Pancreas (tissue), 10 donors: Measurements from ENCODE around the gene CIC. TPM values are rescaled to one million over a fixed set of nuclear protein-coding genes. Genes with fewer than 3 reads are reported as not detected.

Experiments used
- ATAC-seq, 4 donors: fragments of 200-7000 bp; cut with Tn5 transposase; one replicate each; pipeline versions ENCODE4 v1.8.0 to v1.9.1; 2020; ENCODE audit warnings: mild to moderate bottlenecking in 4 of 4, moderate library complexity in 4 of 4
- DNase-seq, 6 donors: peaks; one replicate each; pipeline ENCODE4 v3.0.0-alpha.2; 2020
- FAIRE-seq: peaks from 2 replicates; lab custom pipeline; 2012; peaks lifted over from hg19 to GRCh38; lab: Jason Lieb, UNC
- H3K27ac ChIP-seq, 4 donors: fragments of 200-600 bp; sonication (generic); 1 replicate in 3 of 4; 2 replicates in 1 of 4; pipeline versions ENCODE4 v1.5.0 to v1.8.0; 2020
- H3K27me3 ChIP-seq, 4 donors: fragments of 200-600 bp; one replicate each; pipeline ENCODE4 v1.8.0; 2021
- H3K36me3 ChIP-seq, 3 donors: fragments of 200-600 bp; sonication (generic) in 1 of 3; one replicate each; pipeline versions ENCODE4 v1.5.0 to v1.8.0; 2020 to 2021
- H3K4me1 ChIP-seq, 3 donors: fragments of 200-600 bp; one replicate each; pipeline ENCODE4 v1.8.0; 2021
- H3K4me3 ChIP-seq, 4 donors: fragments of 200-600 bp; sonication (generic) in 2 of 4; one replicate each; pipeline versions ENCODE4 v1.5.0 to v1.8.0; 2020 to 2021
- H3K9me3 ChIP-seq, 4 donors: fragments of 200-600 bp; one replicate each; pipeline ENCODE4 v1.8.0; 2021
- WGBS, 2 donors: extraction: QIAGEN DNeasy Blood & Tissue Kit; methylation state at CpG; one replicate each; pipeline ENCODE4 v1.1.7; 2013; 5-methylcytosine and 5-hydroxymethylcytosine counted together
- intact Hi-C, 3 donors: fragments of 100-400 bp; cut with DNase I; formaldehyde crosslinking; loops; one replicate each; pipeline versions ENCODE4 v1.11.1 to v1.14.2; 2022
- polyA plus RNA-seq, 2 donors: library from polyadenylated mRNA; stranded (reverse); fragments of 200-250 nt; gene quantifications; one replicate each; pipeline ENCODE4 v1.2.3, GENCODE V29; 2013
- total RNA-seq, 6 donors: library from RNA; stranded (reverse); fragmentation: NEBNext Ultra II Directional in 4 of 6; extraction: Animal tissue kit (Norgen Biotek cat#: 25700) in 4 of 6; gene quantifications; one replicate each; pipeline versions ENCODE4 v1.2.1 to v1.2.4, GENCODE V29; 2021 to 2023
- TF ChIP-seq, protein P1 (sequence below), 4 donors: fragments of 200-600 bp; sonication (generic) in 3 of 4; IDR thresholded peaks; one replicate each; pipeline versions ENCODE4 v1.5.0 to v1.8.0; 2021; ENCODE audit warnings: antibody characterized with exemption in 4 of 4
- donor health status: healthy with polysubstance abuse.
- donor health status: DM: no; HTN: no; CAD: no; lungs with moderate emphysema.
- donor health status: DM: no; HTN: no; CAD: no.
- donor health status: control.
- donor health status: control.
- donor health status: Bipolar disorder and iron deficiency.
- donor health status: DM: yes; HTN: yes; CAD: no.
- donor health status: DM: no; HTN: no; CAD: no.
- donor health status: DM: no; HTN: no; CAD: no.
- donor health status: DM: yes; HTN: yes; CAD: no.

CIC gene
- total and polyA plus RNA-seq, 8 donors, result 27.7 to 65.0 (median 33.4) TPM

DNA sequence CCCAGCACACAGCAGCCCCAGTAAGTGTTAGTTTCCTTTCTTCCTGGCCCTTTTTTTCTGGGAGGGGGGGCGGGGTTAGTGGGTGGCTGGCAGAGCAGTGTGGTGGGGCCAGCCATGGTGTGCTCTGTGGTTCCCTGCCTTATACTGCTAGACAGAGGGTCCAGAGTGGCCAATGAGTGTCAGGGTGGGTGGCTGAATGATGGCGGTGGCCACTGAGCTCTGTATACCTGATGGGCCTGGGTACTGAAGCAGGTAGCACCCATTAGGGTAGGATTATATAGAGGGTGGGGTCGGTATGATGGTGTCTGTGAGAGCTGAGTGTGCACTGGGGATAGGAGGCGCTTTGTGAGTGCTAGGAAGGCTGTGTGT, 13.8 kb downstream of the CIC start:
- H3K4me3 ChIP-seq, result peak overlapping the region in 2 of 4 donors; percentile 44 to 54
- no peak for ATAC-seq

DNA sequence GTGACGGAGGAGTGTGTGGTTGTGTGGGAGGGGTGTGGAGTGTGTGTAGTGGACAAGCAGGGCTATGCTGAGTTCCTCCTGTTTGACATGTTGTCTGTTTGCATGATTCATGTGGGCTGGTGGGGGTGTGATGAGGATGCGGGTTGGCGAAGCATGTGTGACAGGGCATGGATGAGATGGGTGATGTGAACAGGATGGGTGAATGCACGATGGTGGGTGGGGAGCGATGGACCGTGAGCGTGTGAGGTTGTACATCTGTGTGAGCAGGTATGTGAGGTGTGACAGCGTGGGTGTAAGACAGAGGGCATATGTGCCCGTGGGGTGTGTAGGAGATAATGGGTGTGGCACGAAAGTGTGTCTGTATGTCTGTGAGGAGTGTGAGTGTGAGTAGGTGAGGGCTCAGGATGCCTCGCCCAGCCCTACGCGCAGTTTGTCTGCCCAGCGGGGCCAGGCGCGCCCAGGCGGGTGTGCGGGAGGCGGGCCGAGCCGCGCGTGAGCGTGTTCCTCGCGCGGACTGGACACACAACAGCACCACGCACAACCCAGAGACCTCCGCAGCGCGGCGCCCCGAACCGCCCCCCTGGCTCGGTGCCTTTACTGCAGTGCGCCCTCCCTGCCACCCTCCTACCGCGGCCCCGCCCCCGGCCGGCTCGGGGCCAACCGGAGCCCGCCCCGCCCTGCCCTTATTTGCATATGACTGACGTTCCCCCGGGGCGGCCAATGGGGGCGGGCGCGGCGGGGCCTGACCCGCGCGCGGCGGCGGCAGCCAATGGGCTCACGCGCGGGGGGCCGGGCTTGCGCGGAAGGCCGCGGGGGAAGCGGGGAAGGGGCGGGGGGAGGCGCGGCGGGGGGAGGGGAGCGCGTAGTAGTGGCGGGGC, 14.4 kb downstream of the CIC start:
- H3K27me3 ChIP-seq, result no peaks in the 10 kb centered on the region
- intact Hi-C loops, result no loop called here
- FAIRE-seq (no peak), DNase-seq (peak; percentile 95 to 98 (median 97)), ATAC-seq (peak; percentile 74 to 80 (median 77))
- peak overlapping the region; percentile 28 to 54 (median 42) for H3K4me3 ChIP-seq
- TF ChIP-seq, protein P1, sequence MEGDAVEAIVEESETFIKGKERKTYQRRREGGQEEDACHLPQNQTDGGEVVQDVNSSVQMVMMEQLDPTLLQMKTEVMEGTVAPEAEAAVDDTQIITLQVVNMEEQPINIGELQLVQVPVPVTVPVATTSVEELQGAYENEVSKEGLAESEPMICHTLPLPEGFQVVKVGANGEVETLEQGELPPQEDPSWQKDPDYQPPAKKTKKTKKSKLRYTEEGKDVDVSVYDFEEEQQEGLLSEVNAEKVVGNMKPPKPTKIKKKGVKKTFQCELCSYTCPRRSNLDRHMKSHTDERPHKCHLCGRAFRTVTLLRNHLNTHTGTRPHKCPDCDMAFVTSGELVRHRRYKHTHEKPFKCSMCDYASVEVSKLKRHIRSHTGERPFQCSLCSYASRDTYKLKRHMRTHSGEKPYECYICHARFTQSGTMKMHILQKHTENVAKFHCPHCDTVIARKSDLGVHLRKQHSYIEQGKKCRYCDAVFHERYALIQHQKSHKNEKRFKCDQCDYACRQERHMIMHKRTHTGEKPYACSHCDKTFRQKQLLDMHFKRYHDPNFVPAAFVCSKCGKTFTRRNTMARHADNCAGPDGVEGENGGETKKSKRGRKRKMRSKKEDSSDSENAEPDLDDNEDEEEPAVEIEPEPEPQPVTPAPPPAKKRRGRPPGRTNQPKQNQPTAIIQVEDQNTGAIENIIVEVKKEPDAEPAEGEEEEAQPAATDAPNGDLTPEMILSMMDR (IDR thresholded peaks at IDR 0.05), result no peak
- peaks cover 20 to 44% (median 20%) of the 10 kb centered on the region in 3 donors for H3K4me1 ChIP-seq
- peak overlapping the region; percentile 67 to 90 (median 76) for H3K27ac ChIP-seq
- 1% methylated on average over 37 to 66 of the region's 74 CpGs for WGBS, 2 donors
- no peaks in the 10 kb centered on the region for H3K9me3 ChIP-seq
- peaks cover 5 to 13% (median 9%) of the 10 kb centered on the region in 3 donors for H3K36me3 ChIP-seq

More for the DNA sequence above, 13.8 kb downstream of the CIC start:
- Histone ChIP-seq H3K27ac (peak overlapping the region in 3 of 4 donors; percentile 67 to 90 (median 81)), H3K27me3 (no peaks in the 10 kb centered on the region), H3K36me3 (peaks cover 5 to 8% (median 7%) of the 10 kb centered on the region in 3 donors), H3K9me3 (no peaks in the 10 kb centered on the region), H3K4me1 (peaks cover 20 to 50% (median 26%) of the 10 kb centered on the region in 3 donors)
- 51% methylated on average over 4 of the region's 4 CpGs for WGBS, 2 donors
- intact Hi-C loops, result no loop called here
- DNase-seq, result no peak
- TF ChIP-seq, protein P1 (IDR thresholded peaks at IDR 0.05), result no peak
- FAIRE-seq, result no peak

DNA sequence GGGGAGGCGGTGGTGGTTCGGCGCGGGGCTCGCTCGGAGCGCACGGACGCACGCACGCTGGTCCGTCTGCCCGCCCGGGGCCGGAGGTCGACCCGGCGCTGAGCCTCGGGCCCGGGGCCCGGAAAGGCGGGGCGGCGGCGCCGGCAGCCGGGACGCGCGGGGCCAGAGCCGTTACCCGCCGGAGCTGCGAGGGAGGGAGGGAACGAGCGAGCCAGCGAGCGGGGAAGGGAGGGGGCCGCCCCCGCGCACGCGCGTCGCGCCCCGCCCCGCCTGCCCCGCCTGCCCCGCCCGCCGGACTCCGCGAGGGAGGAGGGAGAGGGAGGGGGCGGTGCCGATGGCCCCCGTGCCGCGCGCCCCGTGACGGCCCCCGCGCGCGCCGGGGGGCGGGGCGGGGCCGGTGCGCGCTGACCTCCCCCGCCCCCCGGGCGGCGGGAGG, 15.0 kb downstream of the CIC start:
- no peak for FAIRE-seq
- H3K27ac ChIP-seq, result peak overlapping the region in 3 of 4 donors; percentile 67 to 90 (median 79)
- H3K36me3 ChIP-seq, result peaks cover 5 to 19% (median 12%) of the 10 kb centered on the region in 3 donors
- peak; percentile 78 to 92 (median 89) for DNase-seq
- no peaks in the 10 kb centered on the region for H3K27me3 ChIP-seq
- TF ChIP-seq, protein P1 (IDR thresholded peaks at IDR 0.05), result no peak
- peak; percentile 20 to 63 (median 48) for ATAC-seq
- H3K4me3 ChIP-seq, result peak overlapping the region in 3 of 4 donors; percentile 40 to 54 (median 44)
- intact Hi-C loops, result no loop called here
- peaks cover 16 to 37% (median 18%) of the 10 kb centered on the region in 3 donors for H3K4me1 ChIP-seq
- WGBS, 2 donors, result 0 to 1% methylated on average over 1 to 69 of the region's 76 CpGs
- H3K9me3 ChIP-seq, result no peaks in the 10 kb centered on the region

DNA sequence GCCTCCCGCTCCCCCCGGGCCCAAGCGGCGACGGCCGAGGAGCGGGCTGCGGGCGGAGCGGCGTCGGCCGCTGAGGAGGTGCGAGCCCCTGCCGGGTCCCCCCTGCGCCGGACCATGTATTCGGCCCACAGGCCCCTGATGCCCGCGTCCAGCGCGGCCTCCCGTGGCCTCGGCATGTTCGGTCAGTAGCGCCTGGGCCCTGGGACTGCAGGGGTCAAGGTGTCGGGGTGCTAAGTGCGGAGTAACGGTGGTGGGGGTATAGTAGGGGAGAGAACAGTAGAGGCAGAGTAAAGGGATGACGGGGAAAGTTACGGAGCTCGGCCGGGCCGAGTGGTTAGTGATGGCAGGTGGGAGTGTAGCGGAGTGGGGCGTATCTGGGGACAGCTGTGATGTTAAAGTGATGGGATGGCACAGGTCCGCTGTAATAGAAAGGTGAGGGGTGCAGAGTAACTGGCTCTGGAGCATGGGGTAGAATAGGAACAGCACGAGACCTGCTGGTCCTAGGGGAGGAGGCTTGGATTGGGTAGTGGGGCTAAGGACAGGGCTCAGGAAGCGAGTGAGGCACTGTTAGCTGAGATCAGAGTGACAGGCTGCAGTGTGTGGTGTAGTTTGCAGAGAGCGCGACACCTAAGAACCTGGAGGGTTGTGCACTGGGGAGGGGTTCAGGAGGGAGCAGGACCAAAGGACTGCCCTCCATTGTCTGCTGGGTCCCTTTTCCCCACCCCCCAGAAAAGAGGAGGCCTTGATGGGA, 15.7 kb downstream of the CIC start:
- no peaks in the 10 kb centered on the region for H3K9me3 ChIP-seq
- peak overlapping the region in 3 of 4 donors; percentile 38 to 63 (median 60) for H3K27ac ChIP-seq
- intact Hi-C loops, result no loop called here
- FAIRE-seq, result no peak
- 5% methylated on average over 27 to 41 of the region's 41 CpGs for WGBS, 2 donors
- peak overlapping the region; percentile 29 to 59 (median 46) for H3K4me3 ChIP-seq
- TF ChIP-seq, protein P1 (IDR thresholded peaks at IDR 0.05), result no peak
- no peak for ATAC-seq
- H3K27me3 ChIP-seq, result no peaks in the 10 kb centered on the region
- peaks cover 11 to 31% (median 13%) of the 10 kb centered on the region in 3 donors for H3K4me1 ChIP-seq
- peak in 3 of 6 donors; percentile 68 to 82 (median 72) for DNase-seq
- peaks cover 5 to 25% (median 18%) of the 10 kb centered on the region in 3 donors for H3K36me3 ChIP-seq
